Measurements from ENCODE around the gene PSAPL1.

Gene PSAPL1

GRCh38 chr4:7430965-7431695, 3.6 kb downstream of the PSAPL1 start:
- DNase-seq (ENCODE audit: low read depth) = no peak

- DNase-seq (ENCODE audit: low read depth) = no peak
These were observed 4.3 kb downstream of the PSAPL1 start for GRCh38 chr4:7430368-7430964.

GRCh38 chr4:7429601-7430078, 5.1 kb downstream of the PSAPL1 start:
- DNase-seq (ENCODE audit: low read depth) = no peak

GRCh38 chr4:7429069-7429416, 5.7 kb downstream of the PSAPL1 start:
- DNase-seq (ENCODE audit: low read depth) = no peak

GRCh38 chr4:7428261-7429068, 6.3 kb downstream of the PSAPL1 start:
- DNase-seq (ENCODE audit: low read depth) = no peak

- no peak for DNase-seq (ENCODE audit: low read depth)
These were observed 6.9 kb downstream of the PSAPL1 start for GRCh38 chr4:7427831-7428260.

GRCh38 chr4:7427361-7427760, 7.4 kb downstream of the PSAPL1 start:
- DNase-seq (ENCODE audit: low read depth) = no peak

- no peak for DNase-seq (ENCODE audit: low read depth)
These were observed 8.1 kb downstream of the PSAPL1 start for GRCh38 chr4:7426525-7427171.

GRCh38 chr4:7425591-7426468, 8.9 kb downstream of the PSAPL1 start:
- no peak for DNase-seq (ENCODE audit: low read depth)

- no peak for DNase-seq (ENCODE audit: low read depth)
These were observed 9.6 kb downstream of the PSAPL1 start for GRCh38 chr4:7425124-7425523.

GRCh38 chr4:7424553-7425111, 10.1 kb downstream of the PSAPL1 start:
- no peak for DNase-seq (ENCODE audit: low read depth)

GRCh38 chr4:7423801-7424552, 10.8 kb downstream of the PSAPL1 start:
- DNase-seq (ENCODE audit: low read depth) = no peak

- no peak for DNase-seq (ENCODE audit: low read depth)
These were observed 11.3 kb downstream of the PSAPL1 start for GRCh38 chr4:7423391-7423790.

- DNase-seq (ENCODE audit: low read depth) = no peak
These were observed 11.9 kb downstream of the PSAPL1 start for GRCh38 chr4:7422898-7423180.

GRCh38 chr4:7422151-7422897, 12.4 kb downstream of the PSAPL1 start:
- no peak for DNase-seq (ENCODE audit: low read depth)

GRCh38 chr4:7421356-7422150, 13.2 kb downstream of the PSAPL1 start:
- DNase-seq (ENCODE audit: low read depth) = no peak

- DNase-seq (ENCODE audit: low read depth) = no peak
These were observed 14.1 kb downstream of the PSAPL1 start for GRCh38 chr4:7420661-7421040.

GRCh38 chr4:7419961-7420660, 14.6 kb downstream of the PSAPL1 start:
- no peak for DNase-seq (ENCODE audit: low read depth)
